GM18511 (cell line): ENCODE results near the gene PHLDA2.

Experiments
- ATAC-seq: cut with Tn5 transposase; IDR thresholded peaks from one replicate; pipeline ENCODE4 v1.9.1; 2021; ENCODE audit warnings: mild to moderate bottlenecking, moderate library complexity; ENCODE audit not compliant: unreplicated experiment

Gene PHLDA2

GRCh38 chr11:2899080-2899783 is 30.0 kb downstream of the PHLDA2 start:
- ATAC-seq, result no peak

GRCh38 chr11:2898366-2899079 is 30.7 kb downstream of the PHLDA2 start:
- ATAC-seq, result peak; percentile 30

- ATAC-seq, result no peak
Measured at GRCh38 chr11:2897048-2897447, 32.2 kb downstream of the PHLDA2 start.

GRCh38 chr11:2896047-2896446 is 33.2 kb downstream of the PHLDA2 start:
- no peak for ATAC-seq

- no peak for ATAC-seq
Measured at GRCh38 chr11:2893935-2894334, 35.3 kb downstream of the PHLDA2 start.

- ATAC-seq, result peak; percentile 16
Measured at GRCh38 chr11:2892967-2893528, 36.2 kb downstream of the PHLDA2 start.

GRCh38 chr11:2892215-2892966 is 36.8 kb downstream of the PHLDA2 start:
- peak; percentile 56 for ATAC-seq

GRCh38 chr11:2891326-2892214 is 37.6 kb downstream of the PHLDA2 start:
- no peak for ATAC-seq

GRCh38 chr11:2890466-2891294 is 38.5 kb downstream of the PHLDA2 start:
- ATAC-seq, result no peak

- ATAC-seq, result no peak
Measured at GRCh38 chr11:2889362-2890273, 39.6 kb downstream of the PHLDA2 start.

GRCh38 chr11:2888266-2888968 is 40.8 kb downstream of the PHLDA2 start:
- peak; percentile 33 for ATAC-seq

- ATAC-seq, result no peak
Measured at GRCh38 chr11:2887515-2888195, 41.6 kb downstream of the PHLDA2 start.

- ATAC-seq, result no peak
Measured at GRCh38 chr11:2886936-2887335, 42.3 kb downstream of the PHLDA2 start.

GRCh38 chr11:2886191-2886894 is 42.9 kb downstream of the PHLDA2 start:
- peak; percentile 2 for ATAC-seq

GRCh38 chr11:2885678-2886081 is 43.5 kb downstream of the PHLDA2 start, which contains the start of gene CDKN1C:
Gene CDKN1C (minus strand): TSS chr11:2885775. CDS start chr11:2885456, 319 bp downstream.
- ATAC-seq, result peak; percentile 77

GRCh38 chr11:2885017-2885677 is 44.1 kb downstream of the PHLDA2 start:
- ATAC-seq, result peak; percentile 8
